ENCODE measurements around the gene APEH. TPM values are rescaled to one million over a fixed set of nuclear protein-coding genes. Genes with fewer than 3 reads are reported as not detected.

APEH gene
- total and polyA plus RNA-seq, 9 of the 15 experiments (the other 6 are each of a cell fraction or from before 2014, with no cell fraction given), result 70.9 to 177 (median 117) TPM

DNA sequence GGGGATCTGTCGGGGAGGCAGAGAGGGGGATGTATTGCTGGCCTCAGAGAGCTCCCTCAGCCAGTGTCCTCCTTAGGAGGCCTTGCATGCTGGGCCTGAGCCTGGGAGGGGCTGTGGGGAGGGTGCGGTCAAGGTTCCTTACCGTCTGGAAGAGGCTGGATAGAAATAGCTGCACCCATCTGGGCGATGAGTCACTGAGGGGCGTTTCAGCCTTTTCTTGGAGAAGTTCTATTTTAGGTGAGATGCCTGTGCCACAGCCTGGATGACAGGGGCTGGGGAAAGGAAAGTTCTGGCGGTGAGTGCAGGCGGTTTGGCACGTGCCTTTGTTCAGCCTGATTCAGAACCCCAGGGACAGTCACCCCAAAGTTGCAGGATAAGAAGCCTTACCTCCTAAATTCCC, 35.7 kb upstream of the APEH start (continued):
- TF ChIP-seq, protein P1, sequence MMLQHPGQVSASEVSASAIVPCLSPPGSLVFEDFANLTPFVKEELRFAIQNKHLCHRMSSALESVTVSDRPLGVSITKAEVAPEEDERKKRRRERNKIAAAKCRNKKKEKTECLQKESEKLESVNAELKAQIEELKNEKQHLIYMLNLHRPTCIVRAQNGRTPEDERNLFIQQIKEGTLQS (IDR thresholded peaks at IDR 0.05), result peak; percentile 88
- TF ChIP-seq, protein P1 (CRISPR knock-in tag; conservative IDR thresholded peaks at IDR 0.05), result no peak
- TF ChIP-seq ZFX (CRISPR knock-in tag; IDR thresholded peaks at IDR 0.05), result peak; percentile 27; the same call in 1 of the 2 replicates
- no peak for TF ChIP-seq KDM1A (IDR thresholded peaks at IDR 0.05)
- TF ChIP-seq MEF2A (IDR thresholded peaks at IDR 0.05; ENCODE audit: control insufficient read depth, low read depth, low read length), result peak; percentile 96
- TF ChIP-seq, protein P2, sequence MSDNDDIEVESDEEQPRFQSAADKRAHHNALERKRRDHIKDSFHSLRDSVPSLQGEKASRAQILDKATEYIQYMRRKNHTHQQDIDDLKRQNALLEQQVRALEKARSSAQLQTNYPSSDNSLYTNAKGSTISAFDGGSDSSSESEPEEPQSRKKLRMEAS (CRISPR knock-in tag; IDR thresholded peaks at IDR 0.05), result peak; percentile 48

DNA sequence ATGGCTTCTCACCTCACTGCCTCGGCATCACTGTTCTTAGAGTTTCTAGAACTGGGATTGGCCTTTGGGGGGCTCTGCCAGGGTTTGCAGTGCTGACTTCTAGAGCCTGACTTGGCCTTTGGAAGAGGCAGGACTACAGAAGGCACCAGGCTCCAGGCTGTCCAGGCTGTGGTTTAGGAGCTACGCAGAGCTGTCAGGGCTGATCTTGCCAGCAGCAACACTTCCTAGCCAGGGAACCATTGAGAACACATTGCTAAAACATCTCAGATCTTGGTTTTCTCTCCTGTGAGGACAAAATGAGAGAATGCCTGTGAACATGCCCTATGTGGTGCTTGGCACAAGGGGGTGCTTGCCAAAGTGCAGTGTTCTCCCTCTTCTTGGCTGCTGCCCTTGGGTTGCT, 34.6 kb upstream of the APEH start:
- Histone ChIP-seq H3K4me2 (ENCODE audit: insufficient read depth, low read length) (no peak overlapping the region), H2AFZ (ENCODE audit: low read depth, low read length) (no peak overlapping the region), H3K4me1 (replicated peaks in 1 of 2; ENCODE audit: control insufficient read depth in 2 of 2, insufficient read depth in 2 of 2, low read length in 2 of 2) (peaks cover 13 to 22% of the 10 kb centered on the region in 2 experiments; a peak in 3 of 5 replicates), H3K79me2 (ENCODE audit: control insufficient read depth, insufficient read depth, low read length) (no peaks in the 10 kb centered on the region), H3K36me3 (ENCODE audit: control insufficient read depth, insufficient read depth, low read length) (no peaks in the 10 kb centered on the region), H3K9me1 (ENCODE audit: control insufficient read depth, insufficient read depth, low read length) (no peaks in the 10 kb centered on the region), H4K20me1 (replicated peaks; ENCODE audit: control insufficient read depth, insufficient read depth, low read length) (no peaks in the 10 kb centered on the region), H3K9me3 (replicated peaks; ENCODE audit: control insufficient read depth, insufficient read depth, low read depth, low read length) (no peaks in the 10 kb centered on the region), H3K27ac (ENCODE audit: extremely low read depth, low read depth, low read length) (no peak overlapping the region), H3K9ac (ENCODE audit: insufficient read depth in 1 of 2, low read depth in 2 of 2, low read length in 2 of 2) (no peak overlapping the region), H3K4me3 (no peak overlapping the region), H3K27me3 (ENCODE audit: control insufficient read depth in 2 of 2, insufficient read depth in 2 of 2, low read length in 2 of 2) (no peaks in the 10 kb centered on the region)
- in situ Hi-C loops (cut with MboI), result no loop called here
- CTCF ChIA-PET (ENCODE audit: low intra/inter-chr PET ratio), result no interaction called here
- WGBS (ENCODE audit: insufficient coverage, low coverage, missing lambda C conversion rate), result 73% methylated on average over 1 of the region's 2 CpGs
- no peak for TF ChIP-seq ZFP1 (CRISPR knock-in tag; IDR thresholded peaks at IDR 0.05)
- TF ChIP-seq, protein P3, sequence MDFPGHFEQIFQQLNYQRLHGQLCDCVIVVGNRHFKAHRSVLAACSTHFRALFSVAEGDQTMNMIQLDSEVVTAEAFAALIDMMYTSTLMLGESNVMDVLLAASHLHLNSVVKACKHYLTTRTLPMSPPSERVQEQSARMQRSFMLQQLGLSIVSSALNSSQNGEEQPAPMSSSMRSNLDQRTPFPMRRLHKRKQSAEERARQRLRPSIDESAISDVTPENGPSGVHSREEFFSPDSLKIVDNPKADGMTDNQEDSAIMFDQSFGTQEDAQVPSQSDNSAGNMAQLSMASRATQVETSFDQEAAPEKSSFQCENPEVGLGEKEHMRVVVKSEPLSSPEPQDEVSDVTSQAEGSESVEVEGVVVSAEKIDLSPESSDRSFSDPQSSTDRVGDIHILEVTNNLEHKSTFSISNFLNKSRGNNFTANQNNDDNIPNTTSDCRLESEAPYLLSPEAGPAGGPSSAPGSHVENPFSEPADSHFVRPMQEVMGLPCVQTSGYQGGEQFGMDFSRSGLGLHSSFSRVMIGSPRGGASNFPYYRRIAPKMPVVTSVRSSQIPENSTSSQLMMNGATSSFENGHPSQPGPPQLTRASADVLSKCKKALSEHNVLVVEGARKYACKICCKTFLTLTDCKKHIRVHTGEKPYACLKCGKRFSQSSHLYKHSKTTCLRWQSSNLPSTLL (IDR thresholded peaks at IDR 0.05), result no peak
- TF ChIP-seq SMARCC2 (IDR thresholded peaks at IDR 0.05; ENCODE audit: low read depth), result no peak
- no peak for TF ChIP-seq SAFB (IDR thresholded peaks at IDR 0.05; ENCODE audit: borderline replicate concordance, low read depth, low read length)
- no peak for TF ChIP-seq SIN3A (IDR thresholded peaks at IDR 0.05; ENCODE audit: borderline replicate concordance in 2 of 2, control insufficient read depth in 1 of 2, low read depth in 2 of 2, low read length in 2 of 2)
- TF ChIP-seq ZNF140 (CRISPR knock-in tag; IDR thresholded peaks at IDR 0.05), result no peak
- no peak for TF ChIP-seq ZNF121 (CRISPR knock-in tag; conservative IDR thresholded peaks at IDR 0.05)
- POLR2A ChIA-PET, result no interaction called here
- ATAC-seq (no peak), FAIRE-seq (no peak), DNase-seq (ENCODE audit: extremely low read depth in 1 of 4, low spot score in 3 of 4) (no peak)
- intact Hi-C loops (cut with micrococcal nuclease), result no loop called here
- no TSS peak for BruUV-seq (replicated peaks)
